K562 (cell line): Measurements from ENCODE around the gene HNRNPU. TPM values are rescaled to one million over a fixed set of nuclear protein-coding genes. Genes with fewer than 3 reads are reported as not detected.

Experiments used
- CBFA2T3 ChIP-seq: fragments of 450-650 bp; IDR thresholded peaks from 2 replicates; pipeline ENCODE4 v1.6.1; 2017
- DNMT1 ChIP-seq: fragments of 450-650 bp; IDR thresholded peaks from 2 replicates; pipeline ENCODE4 v1.6.1; 2016; ENCODE audit warnings: antibody characterized with exemption, mild to moderate bottlenecking
- GATA2 ChIP-seq: sonication (generic); formaldehyde crosslinking; IDR thresholded peaks from 2 replicates; pipeline ENCODE4 v1.4.0; 2020; ENCODE audit warnings: mild to moderate bottlenecking, missing genetic modification reagents
- HDAC1 ChIP-seq, 2 experiments: fragments of 450-650 bp; IDR thresholded peaks; 2 replicates each; pipeline ENCODE4 v1.6.1; 2016 to 2017; ENCODE audit warnings: inconsistent platforms in 1 of 2, mild to moderate bottlenecking in 1 of 2, moderate library complexity in 1 of 2
- HLTF ChIP-seq: fragments of 450-650 bp; IDR thresholded peaks from 2 replicates; pipeline ENCODE4 v1.6.1; 2016
- HOXB6 ChIP-seq: fragments of 250-450 bp; sonication (Bioruptor Pico); IDR thresholded peaks from 2 replicates; pipeline ENCODE4 v1.5.1; 2022; ENCODE audit warnings: mild to moderate bottlenecking, borderline replicate concordance
- ILK ChIP-seq: fragments of 450-650 bp; IDR thresholded peaks from 2 replicates; pipeline ENCODE4 v1.6.1; 2016; ENCODE audit warnings: missing genetic modification characterization, low read depth, mild to moderate bottlenecking, missing compliant biosample characterization, moderate library complexity, borderline replicate concordance
- KLF10 ChIP-seq: fragments of 250-450 bp; sonication (Bioruptor Pico); IDR thresholded peaks from 2 replicates; pipeline ENCODE4 v1.6.1; 2021; ENCODE audit warnings: matching md5 sums
- MEIS2 ChIP-seq: fragments of 450-650 bp; IDR thresholded peaks from 2 replicates; pipeline ENCODE4 v1.6.1; 2014; ENCODE audit warnings: mild to moderate bottlenecking; ENCODE audit not compliant: partially characterized antibody
- PHF20 ChIP-seq: fragments of 450-650 bp; IDR thresholded peaks from 2 replicates; pipeline ENCODE4 v1.6.1; 2018; ENCODE audit not compliant: partially characterized antibody
- SIX5 ChIP-seq, 2 experiments: IDR thresholded peaks; 2 replicates each; pipeline ENCODE4 v1.6.1; 2011; ENCODE audit warnings: low read length in 2 of 2, borderline replicate concordance in 1 of 2, low read depth in 1 of 2, mild to moderate bottlenecking in 1 of 2, moderate library complexity in 1 of 2; ENCODE audit not compliant: insufficient read depth in 1 of 2
- SMC3 ChIP-seq: conservative IDR thresholded peaks from 2 replicates; pipeline ENCODE4 v1.6.1; 2011; ENCODE audit warnings: low read depth, low read length, improper control_type of control experiment; ENCODE audit not compliant: insufficient read depth
- SRF ChIP-seq, 2 experiments: fragments of 250-450, 450-650 bp in 1 of 2; sonication (Bioruptor Pico) in 1 of 2; sonication (generic) in 1 of 2; formaldehyde crosslinking; IDR thresholded peaks; 2 replicates each; pipeline versions ENCODE4 v1.5.0 to v1.5.1; 2020 to 2022; ENCODE audit warnings: mild to moderate bottlenecking in 1 of 2, missing genetic modification reagents in 1 of 2
- TEAD2 ChIP-seq: fragments of 450-650 bp; IDR thresholded peaks from 2 replicates; pipeline ENCODE4 v1.6.1; 2016; ENCODE audit warnings: missing genetic modification characterization, control low read depth, missing compliant biosample characterization
- ZFP36 ChIP-seq: fragments of 150-350 bp; IDR thresholded peaks from 2 replicates; pipeline ENCODE4 v1.6.1; 2018; ENCODE audit warnings: low read length, low read depth; ENCODE audit not compliant: partially characterized antibody
- ZNF175 ChIP-seq: fragments of 200-800 bp; sonication (Bioruptor generic); IDR thresholded peaks from 2 replicates; pipeline ENCODE4 v1.6.1; 2016; ENCODE audit warnings: low read depth, mild to moderate bottlenecking, missing genetic modification characterization, missing compliant biosample characterization
- ZNF184 ChIP-seq: sonication (generic); formaldehyde crosslinking; IDR thresholded peaks from 2 replicates; pipeline ENCODE4 v1.5.0; 2020; ENCODE audit warnings: missing genetic modification reagents
- ZNF408 ChIP-seq: fragments of 250-450 bp; sonication (Bioruptor Pico); IDR thresholded peaks from 2 replicates; pipeline ENCODE4 v1.4.0; 2020; ENCODE audit warnings: low read depth, mild to moderate bottlenecking, moderate library complexity
- ZNF551 ChIP-seq: fragments of 250-450 bp; sonication (Bioruptor Pico); IDR thresholded peaks from 2 replicates; pipeline ENCODE4 v1.5.0; 2021; ENCODE audit warnings: mild to moderate bottlenecking, moderate library complexity
- ZNF778 ChIP-seq: fragments of 450-650 bp; formaldehyde crosslinking; IDR thresholded peaks from 2 replicates; pipeline ENCODE4 v1.4.0; 2020; ENCODE audit warnings: mild to moderate bottlenecking, moderate library complexity
- ZNF780A ChIP-seq: fragments of 250-450 bp; sonication (Bioruptor Pico); IDR thresholded peaks from 2 replicates; pipeline ENCODE4 v1.5.0; 2021; ENCODE audit warnings: mild to moderate bottlenecking
- polyA plus RNA-seq, 8 experiments: library from polyadenylated mRNA; depleted of rRNA in 4 of 8; stranded (reverse) in 5 of 8; unstranded in 3 of 8; fragments of >200 nt; fragmentation: Nextera tagmentation in 2 of 8; fragmentation: Illumina TruSeq in 1 of 8; extraction: Ambion mirVana in 2 of 8; extraction: Trizol in 1 of 8; gene quantifications; 2 replicates each; pipeline versions ENCODE4 v1.2.1 to v1.2.3, GENCODE V29; 2011 to 2014; ENCODE audit warnings: inconsistent platforms in 1 of 8, missing spikeins in 1 of 8
- total RNA-seq, 7 experiments: library from RNA; depleted of rRNA in 6 of 7; stranded (reverse); fragments of >200 nt in 6 of 7; fragmentation: Illumina TruSeq in 2 of 7; extraction: Trizol in 2 of 7; gene quantifications; 2 replicates each; pipeline versions ENCODE4 v1.2.1 to v1.2.3, GENCODE V29; 2011 to 2021; ENCODE audit warnings: low replicate concordance in 1 of 7
- TF ChIP-seq, protein P1 (sequence below): sonication (generic); formaldehyde crosslinking; IDR thresholded peaks from 2 replicates; pipeline ENCODE4 v1.8.0; 2023; ENCODE audit warnings: mild to moderate bottlenecking, missing genetic modification reagents
- TF ChIP-seq, protein P2 (sequence below), 2 experiments: IDR thresholded peaks in 1 of 2; conservative IDR thresholded peaks in 1 of 2; 2 replicates each; pipeline ENCODE4 v1.6.1; 2016; ENCODE audit warnings: low read depth in 2 of 2, mild to moderate bottlenecking in 1 of 2, missing compliant biosample characterization in 1 of 2, missing genetic modification characterization in 1 of 2, moderate library complexity in 1 of 2

The HNRNPU gene
- total and polyA plus RNA-seq, 9 of the 15 experiments (the other 6 are each of a cell fraction or from before 2014, with no cell fraction given): 159 to 777 (median 577) TPM

DNA sequence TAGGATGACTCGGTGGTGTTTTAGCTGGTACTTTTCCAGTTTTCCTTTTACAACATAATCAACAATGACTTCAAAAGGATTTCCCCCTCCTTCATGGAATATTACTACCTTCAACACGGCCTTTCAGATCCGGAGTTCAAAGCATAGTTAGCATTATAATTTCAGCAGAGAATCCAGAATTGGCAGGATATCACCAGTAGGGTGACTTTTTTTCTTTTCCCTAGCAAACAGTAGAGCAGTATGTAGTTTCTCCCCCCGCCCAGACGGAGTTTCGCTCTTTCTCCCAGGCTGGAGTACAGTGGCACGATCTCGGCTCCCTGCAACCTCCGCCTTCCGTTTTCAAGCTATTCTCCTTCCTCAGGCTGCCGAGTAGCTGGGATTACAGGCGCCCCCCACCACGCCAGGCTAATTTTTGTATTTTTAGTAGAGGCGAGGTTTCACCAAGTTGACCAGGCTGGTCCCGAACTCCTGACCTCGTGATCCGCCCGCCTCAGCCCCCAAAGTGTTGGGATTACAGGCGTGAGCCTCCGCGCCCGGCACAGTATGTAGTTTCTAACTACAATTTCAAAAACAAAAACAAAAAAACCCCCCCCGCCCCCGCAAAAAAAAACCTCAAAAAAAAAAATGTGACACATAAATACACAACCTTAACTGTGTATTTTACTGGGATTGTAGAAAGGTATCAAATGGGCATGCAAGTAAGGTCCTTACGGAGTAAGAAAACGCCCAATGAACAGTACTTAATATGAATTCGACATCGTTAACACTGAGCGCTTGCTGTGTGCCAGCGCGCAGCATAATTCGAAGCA is 30.4 kb downstream of the HNRNPU start (continued):
- TF ChIP-seq KLF10 (CRISPR knock-in tag) (no peak), ZNF408 (CRISPR knock-in tag) (no peak), SIX5 (IDR thresholded peaks at IDR 0.05; ENCODE audit: borderline replicate concordance in 1 of 2, insufficient read depth in 1 of 2, low read depth in 1 of 2, low read length in 2 of 2) (no peak), PHF20 (no peak), TEAD2 (tag) (no peak), ZNF778 (CRISPR knock-in tag) (no peak), DNMT1 (no peak), CBFA2T3 (no peak), ZNF780A (CRISPR knock-in tag) (no peak), SMC3 (no peak), ILK (no peak), GATA2 (CRISPR knock-in tag) (no peak), ZNF175 (CRISPR knock-in tag) (no peak), MEIS2 (no peak), SRF (CRISPR knock-in tag; IDR thresholded peaks at IDR 0.05) (0 out of 4 replicates have a peak, but pooled peaks of 1 of the 2 experiments have one; percentile 9), ZNF184 (no peak), HLTF (peak; percentile 71), ZFP36 (no peak), HOXB6 (CRISPR knock-in tag) (no peak), ZNF551 (CRISPR knock-in tag) (no peak; the same call in 1 of the 2 replicates), HDAC1 (IDR thresholded peaks at IDR 0.05) (no peak)
- TF ChIP-seq, protein P1, sequence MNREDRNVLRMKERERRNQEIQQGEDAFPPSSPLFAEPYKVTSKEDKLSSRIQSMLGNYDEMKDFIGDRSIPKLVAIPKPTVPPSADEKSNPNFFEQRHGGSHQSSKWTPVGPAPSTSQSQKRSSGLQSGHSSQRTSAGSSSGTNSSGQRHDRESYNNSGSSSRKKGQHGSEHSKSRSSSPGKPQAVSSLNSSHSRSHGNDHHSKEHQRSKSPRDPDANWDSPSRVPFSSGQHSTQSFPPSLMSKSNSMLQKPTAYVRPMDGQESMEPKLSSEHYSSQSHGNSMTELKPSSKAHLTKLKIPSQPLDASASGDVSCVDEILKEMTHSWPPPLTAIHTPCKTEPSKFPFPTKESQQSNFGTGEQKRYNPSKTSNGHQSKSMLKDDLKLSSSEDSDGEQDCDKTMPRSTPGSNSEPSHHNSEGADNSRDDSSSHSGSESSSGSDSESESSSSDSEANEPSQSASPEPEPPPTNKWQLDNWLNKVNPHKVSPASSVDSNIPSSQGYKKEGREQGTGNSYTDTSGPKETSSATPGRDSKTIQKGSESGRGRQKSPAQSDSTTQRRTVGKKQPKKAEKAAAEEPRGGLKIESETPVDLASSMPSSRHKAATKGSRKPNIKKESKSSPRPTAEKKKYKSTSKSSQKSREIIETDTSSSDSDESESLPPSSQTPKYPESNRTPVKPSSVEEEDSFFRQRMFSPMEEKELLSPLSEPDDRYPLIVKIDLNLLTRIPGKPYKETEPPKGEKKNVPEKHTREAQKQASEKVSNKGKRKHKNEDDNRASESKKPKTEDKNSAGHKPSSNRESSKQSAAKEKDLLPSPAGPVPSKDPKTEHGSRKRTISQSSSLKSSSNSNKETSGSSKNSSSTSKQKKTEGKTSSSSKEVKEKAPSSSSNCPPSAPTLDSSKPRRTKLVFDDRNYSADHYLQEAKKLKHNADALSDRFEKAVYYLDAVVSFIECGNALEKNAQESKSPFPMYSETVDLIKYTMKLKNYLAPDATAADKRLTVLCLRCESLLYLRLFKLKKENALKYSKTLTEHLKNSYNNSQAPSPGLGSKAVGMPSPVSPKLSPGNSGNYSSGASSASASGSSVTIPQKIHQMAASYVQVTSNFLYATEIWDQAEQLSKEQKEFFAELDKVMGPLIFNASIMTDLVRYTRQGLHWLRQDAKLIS: no peak
- TF ChIP-seq, protein P2, sequence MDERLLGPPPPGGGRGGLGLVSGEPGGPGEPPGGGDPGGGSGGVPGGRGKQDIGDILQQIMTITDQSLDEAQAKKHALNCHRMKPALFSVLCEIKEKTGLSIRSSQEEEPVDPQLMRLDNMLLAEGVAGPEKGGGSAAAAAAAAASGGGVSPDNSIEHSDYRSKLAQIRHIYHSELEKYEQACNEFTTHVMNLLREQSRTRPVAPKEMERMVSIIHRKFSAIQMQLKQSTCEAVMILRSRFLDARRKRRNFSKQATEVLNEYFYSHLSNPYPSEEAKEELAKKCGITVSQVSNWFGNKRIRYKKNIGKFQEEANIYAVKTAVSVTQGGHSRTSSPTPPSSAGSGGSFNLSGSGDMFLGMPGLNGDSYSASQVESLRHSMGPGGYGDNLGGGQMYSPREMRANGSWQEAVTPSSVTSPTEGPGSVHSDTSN (CRISPR knock-in tag; IDR thresholded peaks at IDR 0.05; ENCODE audit: low read depth): no peak
- TF ChIP-seq, protein P2 (tag; conservative IDR thresholded peaks at IDR 0.05; ENCODE audit: low read depth): no peak; the same call in 1 of the 2 replicates
